Psoas muscle (tissue), 8 donors: ENCODE data around the gene GABBR1. TPM values are rescaled to one million over a fixed set of nuclear protein-coding genes. Genes with fewer than 3 reads are reported as not detected.
A peak's percentile ranks its signal among the peaks of the same experiment; 100 is the strongest.

Experiments used
- ATAC-seq, 4 donors: fragments of 200-7000 bp; cut with Tn5 transposase; one replicate each; pipeline ENCODE4 v1.9.1; 2020; ENCODE audit warnings: moderate library complexity in 3 of 4, mild to moderate bottlenecking in 2 of 4
- DNase-seq, 2 donors: peaks; one replicate each; pipeline ENCODE4 v3.0.0-alpha.2; 2020
- H3K27ac ChIP-seq: fragments of 200-600 bp; one replicate; pipeline ENCODE4 v1.8.0; 2022
- H3K27me3 ChIP-seq, 3 donors: fragments of 200-600 bp in 1 of 3; one replicate each; pipeline versions ENCODE4 v1.6.1 to v1.8.0; 2013 to 2022; ENCODE audit warnings: low read length in 2 of 3, mild to moderate bottlenecking in 2 of 3, moderate library complexity in 1 of 3; ENCODE audit not compliant: insufficient read depth in 3 of 3
- H3K36me3 ChIP-seq, 2 donors: fragments of 200-600 bp in 1 of 2; one replicate each; pipeline versions ENCODE4 v1.6.1 to v1.8.0; 2013 to 2022; ENCODE audit warnings: low read depth in 1 of 2, mild to moderate bottlenecking in 1 of 2, moderate library complexity in 1 of 2; ENCODE audit not compliant: insufficient read depth in 1 of 2
- H3K4me1 ChIP-seq: fragments of 200-600 bp; one replicate; pipeline ENCODE4 v1.8.0; 2022
- H3K4me3 ChIP-seq: fragments of 200-600 bp; one replicate; pipeline ENCODE4 v1.8.0; 2022; ENCODE audit warnings: mild to moderate bottlenecking
- H3K9me3 ChIP-seq: fragments of 200-600 bp; one replicate; pipeline ENCODE4 v1.8.0; 2022
- WGBS, 3 donors: extraction: QIAGEN DNeasy Blood & Tissue Kit; methylation state at CpG; one replicate each; pipeline versions ENCODE4 v1.1.6 to v1.1.7; 2013; 5-methylcytosine and 5-hydroxymethylcytosine counted together
- intact Hi-C, 2 donors: fragments of 100-400 bp; cut with DNase I; formaldehyde crosslinking; loops; one replicate each; pipeline versions ENCODE4 v1.11.0 to v1.14.2; 2022
- polyA plus RNA-seq, 3 donors: library from polyadenylated mRNA; stranded (reverse); fragments of 200-250 nt; gene quantifications; one replicate each; pipeline ENCODE4 v1.2.3, GENCODE V29; 2013
- total RNA-seq, 4 donors: library from RNA; stranded (reverse); fragmentation: NEBNext Ultra II Directional in 2 of 4; extraction: Animal tissue kit (Norgen Biotek cat#: 25700) in 2 of 4; gene quantifications; one replicate each; pipeline versions ENCODE4 v1.2.1 to v1.2.4, GENCODE V29; 2021 to 2023
- TF ChIP-seq, protein P1 (sequence below): fragments of 200-600 bp; IDR thresholded peaks from one replicate; pipeline ENCODE4 v1.8.0; 2022; ENCODE audit warnings: antibody characterized with exemption
- donor health status: healthy with polysubstance abuse.
- donor health status: DM: no; HTN: no; CAD: no; lungs with moderate emphysema.
- donor health status: Bipolar disorder and iron deficiency.
- donor health status: healthy.
- donor health status: DM: yes; HTN: yes; CAD: no.
- donor health status: DM: no; HTN: no; CAD: no.
- donor health status: DM: no; HTN: no; CAD: no.
- donor health status: DM: yes; HTN: yes; CAD: no.

GABBR1 gene
- total and polyA plus RNA-seq, 7 donors, result 2.5 to 10.2 (median 4.6) TPM

DNA sequence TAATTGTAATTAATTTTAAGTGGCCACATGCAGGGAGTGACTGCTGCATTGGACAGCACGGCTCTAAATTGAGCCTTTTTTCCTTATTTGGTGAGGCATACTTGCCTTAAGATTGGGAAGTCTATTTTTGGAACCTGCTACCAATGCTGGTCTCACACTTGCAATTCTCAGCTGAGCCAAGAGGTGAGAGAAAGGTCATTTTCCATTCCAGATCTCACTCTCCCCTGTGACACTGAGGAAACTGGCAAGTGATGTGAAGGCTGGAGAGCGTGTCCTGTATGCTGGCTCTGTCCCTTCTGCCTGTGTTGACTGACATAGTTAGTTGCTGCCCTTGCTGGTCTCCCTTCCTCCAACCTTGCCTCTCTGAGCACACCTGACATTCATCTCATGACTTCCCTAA is 23.2 kb upstream of the GABBR1 start:
- TF ChIP-seq, protein P1, sequence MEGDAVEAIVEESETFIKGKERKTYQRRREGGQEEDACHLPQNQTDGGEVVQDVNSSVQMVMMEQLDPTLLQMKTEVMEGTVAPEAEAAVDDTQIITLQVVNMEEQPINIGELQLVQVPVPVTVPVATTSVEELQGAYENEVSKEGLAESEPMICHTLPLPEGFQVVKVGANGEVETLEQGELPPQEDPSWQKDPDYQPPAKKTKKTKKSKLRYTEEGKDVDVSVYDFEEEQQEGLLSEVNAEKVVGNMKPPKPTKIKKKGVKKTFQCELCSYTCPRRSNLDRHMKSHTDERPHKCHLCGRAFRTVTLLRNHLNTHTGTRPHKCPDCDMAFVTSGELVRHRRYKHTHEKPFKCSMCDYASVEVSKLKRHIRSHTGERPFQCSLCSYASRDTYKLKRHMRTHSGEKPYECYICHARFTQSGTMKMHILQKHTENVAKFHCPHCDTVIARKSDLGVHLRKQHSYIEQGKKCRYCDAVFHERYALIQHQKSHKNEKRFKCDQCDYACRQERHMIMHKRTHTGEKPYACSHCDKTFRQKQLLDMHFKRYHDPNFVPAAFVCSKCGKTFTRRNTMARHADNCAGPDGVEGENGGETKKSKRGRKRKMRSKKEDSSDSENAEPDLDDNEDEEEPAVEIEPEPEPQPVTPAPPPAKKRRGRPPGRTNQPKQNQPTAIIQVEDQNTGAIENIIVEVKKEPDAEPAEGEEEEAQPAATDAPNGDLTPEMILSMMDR, result no peak
- Histone ChIP-seq H3K27ac (no peak overlapping the region), H3K36me3 (no peaks in the 10 kb centered on the region), H3K4me3 (no peak overlapping the region), H3K9me3 (no peaks in the 10 kb centered on the region), H3K4me1 (no peaks in the 10 kb centered on the region), H3K27me3 (peaks cover 0 to 16% (median 0%) of the 10 kb centered on the region in 3 donors)
- DNase-seq, result no peak
- intact Hi-C loops, result no loop called here
- 24 to 36% (median 30%) methylated on average over 2 of the region's 2 CpGs for WGBS, 3 donors
- no peak for ATAC-seq

DNA sequence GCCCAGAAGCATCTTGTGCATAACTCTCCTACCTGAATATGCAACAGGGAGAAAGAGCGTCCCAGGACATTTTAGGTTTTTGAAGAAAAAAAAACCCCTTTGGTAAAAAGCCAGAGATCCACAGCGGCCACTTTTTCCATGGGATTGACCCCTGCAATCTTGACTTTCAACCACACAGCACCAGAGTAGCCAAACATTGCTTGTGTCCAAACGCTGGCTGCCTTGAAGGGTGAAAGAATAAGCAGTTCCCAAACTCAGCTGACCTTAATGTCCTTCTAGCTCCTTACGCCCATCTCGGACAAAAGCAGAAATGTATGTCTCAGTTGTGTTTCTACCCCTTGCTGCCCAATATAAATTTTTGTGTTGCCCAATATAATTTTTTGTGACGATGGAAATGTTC is 22.7 kb upstream of the GABBR1 start:
- 65 to 74% (median 71%) methylated on average over 6 of the region's 6 CpGs for WGBS, 3 donors
- no peak overlapping the region for H3K27ac ChIP-seq
- H3K4me3 ChIP-seq, result no peak overlapping the region

DNA sequence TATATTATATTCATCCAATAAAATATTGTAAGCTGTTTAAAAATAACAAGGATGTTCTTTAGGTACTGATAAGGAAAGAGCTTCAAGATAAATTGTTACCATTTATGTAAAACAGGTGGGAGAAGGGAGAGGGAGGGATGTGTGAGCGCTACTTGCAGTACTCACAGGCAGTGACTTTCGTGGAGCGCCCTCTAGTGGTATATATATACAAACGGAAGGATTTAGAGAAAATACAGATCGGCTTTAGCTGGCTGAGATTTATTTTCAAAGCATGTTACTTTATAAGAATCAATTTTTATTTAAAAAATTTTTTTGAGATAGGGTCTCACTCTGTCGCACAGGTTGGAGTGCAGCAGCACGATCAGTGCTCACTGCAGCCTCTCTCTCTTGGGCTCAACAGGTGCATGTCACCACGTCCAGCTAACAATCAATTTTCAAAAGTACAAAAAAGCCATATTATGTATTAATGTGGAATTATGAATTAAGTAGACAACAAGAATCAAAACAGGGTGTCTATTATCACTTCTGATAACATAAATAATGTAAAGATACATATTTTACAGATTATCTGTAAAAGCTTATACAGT is 20.6 kb upstream of the GABBR1 start:
- TF ChIP-seq, protein P1, result peak; percentile 74
- Histone ChIP-seq H3K27ac (no peak overlapping the region), H3K36me3 (no peaks in the 10 kb centered on the region), H3K9me3 (no peaks in the 10 kb centered on the region), H3K27me3 (peaks cover 0 to 4% (median 0%) of the 10 kb centered on the region in 3 donors), H3K4me3 (no peak overlapping the region), H3K4me1 (peaks cover 3% of the 10 kb centered on the region)
- ATAC-seq (no peak), DNase-seq (no peak)
- intact Hi-C loops, result loop anchor here in 1 of 2 donors (5.0 kb wide), 1 partner anchor 99 kb away; no protein-coding TSS in a partner anchor
- 6 to 9% (median 6%) methylated on average over 8 of the region's 8 CpGs for WGBS, 3 donors

More for the DNA sequence above, 22.7 kb upstream of the GABBR1 start:
- DNase-seq (no peak), ATAC-seq (no peak)
- H3K9me3 ChIP-seq, result no peaks in the 10 kb centered on the region
- no peaks in the 10 kb centered on the region for H3K4me1 ChIP-seq
- no peaks in the 10 kb centered on the region for H3K36me3 ChIP-seq
- peaks cover 0 to 13% (median 0%) of the 10 kb centered on the region in 3 donors for H3K27me3 ChIP-seq
- intact Hi-C loops, result no loop called here
- TF ChIP-seq, protein P1, result no peak

DNA sequence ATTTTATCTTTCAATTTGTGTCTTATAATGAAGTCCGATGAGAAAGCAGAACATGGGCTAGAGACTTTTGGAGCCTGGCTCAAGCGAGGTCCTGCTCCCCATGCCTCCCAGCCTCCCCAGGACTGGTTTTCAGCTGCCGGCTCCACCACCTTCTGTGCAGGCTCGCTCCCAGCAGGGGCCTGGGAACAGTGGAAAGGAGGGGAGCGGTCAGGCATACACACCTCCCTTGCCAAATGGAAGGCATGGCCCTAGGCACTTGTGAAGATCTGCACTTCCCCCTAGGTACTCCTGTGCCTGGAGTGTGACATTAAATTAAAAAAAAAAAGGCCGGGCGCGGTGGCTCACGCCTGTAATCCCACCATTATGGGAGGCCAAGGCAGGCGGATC is 19.2 kb upstream of the GABBR1 start:
- intact Hi-C loops, result loop anchor here in 1 of 2 donors (5.0 kb wide), 1 partner anchor 100 kb away; no protein-coding TSS in a partner anchor
- TF ChIP-seq, protein P1, result no peak
- Histone ChIP-seq H3K36me3 (no peaks in the 10 kb centered on the region), H3K27ac (no peak overlapping the region), H3K27me3 (no peaks in the 10 kb centered on the region), H3K4me3 (no peak overlapping the region), H3K9me3 (no peaks in the 10 kb centered on the region), H3K4me1 (peaks cover 3% of the 10 kb centered on the region)
- WGBS, 3 donors, result 85 to 90% (median 88%) methylated on average over 10 of the region's 10 CpGs
- no peak for DNase-seq
- ATAC-seq, result no peak
